ENCODE data around the gene PLCH1.

PLCH1 gene

DNA sequence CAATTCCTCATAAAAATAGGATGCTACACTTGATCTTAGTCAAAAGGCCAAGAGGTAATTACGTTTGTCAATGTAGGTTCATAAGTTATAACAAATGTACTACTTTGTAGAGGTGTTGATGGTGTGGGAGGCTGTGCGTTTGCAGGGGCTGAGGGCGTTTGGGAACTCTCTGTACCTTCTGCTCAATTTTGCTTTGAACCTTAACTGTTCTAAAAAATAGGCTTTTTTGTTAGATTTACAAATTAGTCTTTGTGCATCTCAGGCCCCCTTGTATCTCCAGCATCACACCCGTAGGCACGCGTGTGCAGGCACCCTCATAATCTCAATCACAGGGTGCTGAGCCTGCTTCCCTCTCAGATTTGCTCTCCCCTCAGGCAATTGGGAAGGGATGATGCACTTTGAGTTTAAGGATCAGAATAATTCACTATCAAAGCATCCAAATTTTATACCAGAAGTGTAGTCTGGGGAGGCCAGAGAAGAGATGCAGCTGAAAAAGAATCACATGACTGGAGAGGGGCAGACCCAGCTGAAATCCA, 415.3 kb downstream of the PLCH1 start:
- Histone ChIP-seq H3K4me3 (ENCODE audit: low read depth in 1 of 2, low read length in 1 of 2) (no peak overlapping the region), H3K36me3 (no peaks in the 10 kb centered on the region), H3K27ac (no peak overlapping the region), H3K27me3 (no peaks in the 10 kb centered on the region), H3K9me3 (no peaks in the 10 kb centered on the region), H3K4me1 (ENCODE audit: control insufficient read depth in 1 of 2, insufficient read depth in 1 of 2, low read depth in 1 of 2, low read length in 1 of 2) (no peaks in the 10 kb centered on the region)
- no peak for TF ChIP-seq CTCF (IDR thresholded peaks at IDR 0.05)

GRCh38 chr3:155327871-155328270, 417.0 kb downstream of the PLCH1 start:
- no peaks in the 10 kb centered on the region for H3K4me1 ChIP-seq (ENCODE audit: control insufficient read depth in 1 of 2, insufficient read depth in 1 of 2, low read depth in 1 of 2, low read length in 1 of 2)
- H3K9me3 ChIP-seq, result no peaks in the 10 kb centered on the region
- no peak overlapping the region for H3K27ac ChIP-seq
- no peaks in the 10 kb centered on the region for H3K27me3 ChIP-seq
- no peak for TF ChIP-seq CTCF (IDR thresholded peaks at IDR 0.05)
- H3K36me3 ChIP-seq, result no peaks in the 10 kb centered on the region
- H3K4me3 ChIP-seq (ENCODE audit: low read depth in 1 of 2, low read length in 1 of 2), result no peak overlapping the region

- no peak for TF ChIP-seq CTCF (IDR thresholded peaks at IDR 0.05)
- Histone ChIP-seq H3K36me3 (no peaks in the 10 kb centered on the region), H3K4me3 (ENCODE audit: low read depth in 1 of 2, low read length in 1 of 2) (no peak overlapping the region), H3K4me1 (ENCODE audit: control insufficient read depth in 1 of 2, insufficient read depth in 1 of 2, low read depth in 1 of 2, low read length in 1 of 2) (no peaks in the 10 kb centered on the region), H3K9me3 (no peaks in the 10 kb centered on the region), H3K27me3 (no peaks in the 10 kb centered on the region), H3K27ac (no peak overlapping the region)
Measured at GRCh38 chr3:155327430-155327829, 417.4 kb downstream of the PLCH1 start.

DNA sequence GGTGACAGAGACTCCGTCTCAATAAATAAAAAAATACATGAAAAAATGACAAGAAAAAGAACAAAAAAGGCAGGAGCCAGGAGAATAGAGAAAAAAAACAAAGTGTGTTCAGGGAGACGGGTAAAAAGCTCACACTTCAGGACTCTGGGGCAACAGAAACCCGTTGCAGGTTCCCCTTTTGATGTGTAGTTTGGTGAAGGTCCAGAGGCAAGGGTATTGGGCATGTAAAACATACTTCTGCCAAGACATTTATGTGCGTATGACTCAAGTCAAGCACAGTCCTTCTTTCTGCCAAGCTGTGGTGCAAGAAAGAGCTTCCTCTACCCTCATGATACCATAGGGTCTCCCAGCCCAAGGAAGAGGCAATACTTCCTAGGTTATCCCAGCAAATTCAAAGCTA, 418.0 kb downstream of the PLCH1 start:
- Histone ChIP-seq H3K27ac (no peak overlapping the region), H3K4me3 (ENCODE audit: low read depth in 1 of 2, low read length in 1 of 2) (no peak overlapping the region), H3K36me3 (no peaks in the 10 kb centered on the region), H3K4me1 (ENCODE audit: control insufficient read depth in 1 of 2, insufficient read depth in 1 of 2, low read depth in 1 of 2, low read length in 1 of 2) (no peaks in the 10 kb centered on the region), H3K9me3 (no peaks in the 10 kb centered on the region), H3K27me3 (no peaks in the 10 kb centered on the region)
- no peak for TF ChIP-seq CTCF (IDR thresholded peaks at IDR 0.05)

- Histone ChIP-seq H3K4me1 (ENCODE audit: control insufficient read depth in 1 of 2, insufficient read depth in 1 of 2, low read depth in 1 of 2, low read length in 1 of 2) (no peaks in the 10 kb centered on the region), H3K27me3 (no peaks in the 10 kb centered on the region), H3K27ac (no peak overlapping the region), H3K9me3 (no peaks in the 10 kb centered on the region), H3K4me3 (ENCODE audit: low read depth in 1 of 2, low read length in 1 of 2) (no peak overlapping the region), H3K36me3 (no peaks in the 10 kb centered on the region)
- TF ChIP-seq CTCF (IDR thresholded peaks at IDR 0.05), result no peak
Measured at GRCh38 chr3:155326244-155326643, 418.6 kb downstream of the PLCH1 start.

Data from neutrophil (primary cell).